Glutamatergic neuron (in vitro differentiated cells): ENCODE results near the gene CGB1. TPM values are rescaled to one million over a fixed set of nuclear protein-coding genes. Genes with fewer than 3 reads are reported as not detected.
"Not testable (repeated sequence)": the region's sequence is repeated elsewhere in the genome, so short reads cannot be mapped to it uniquely, and the experiment has no call there.

Experiments used
- DNase-seq: peaks from one replicate; pipeline ENCODE4 v3.0.0; 2022
- H3K27ac Mint-ChIP-seq: one replicate; pipeline ENCODE4 v1.8.0; 2020; ENCODE audit warnings: mild to moderate bottlenecking, mixed read lengths, inconsistent platforms; ENCODE audit not compliant: unreplicated experiment
- H3K27me3 Mint-ChIP-seq: one replicate; pipeline ENCODE4 v1.8.0; 2020; ENCODE audit warnings: mild to moderate bottlenecking, moderate library complexity, mixed read lengths, inconsistent platforms; ENCODE audit not compliant: unreplicated experiment
- H3K36me3 Mint-ChIP-seq: one replicate; pipeline ENCODE4 v1.8.0; 2020; ENCODE audit warnings: mild to moderate bottlenecking, mixed read lengths, inconsistent platforms; ENCODE audit not compliant: unreplicated experiment
- H3K4me1 Mint-ChIP-seq: one replicate; pipeline ENCODE4 v1.8.0; 2020; ENCODE audit warnings: mild to moderate bottlenecking, low read depth, mixed read lengths, inconsistent platforms; ENCODE audit not compliant: unreplicated experiment
- H3K4me3 Mint-ChIP-seq: one replicate; pipeline ENCODE4 v1.8.0; 2020; ENCODE audit warnings: mild to moderate bottlenecking, mixed read lengths, inconsistent platforms; ENCODE audit not compliant: unreplicated experiment
- H3K9me3 Mint-ChIP-seq: one replicate; pipeline ENCODE4 v1.8.0; 2020; ENCODE audit warnings: mild to moderate bottlenecking, moderate library complexity, mixed read lengths, inconsistent platforms; ENCODE audit not compliant: unreplicated experiment
- total RNA-seq: library from RNA; stranded (reverse); fragmentation: NEBNext Ultra II Directional; extraction: Animal tissue kit (Norgen Biotek cat#: 25700); gene quantifications from one replicate; pipeline ENCODE4 v1.2.1, GENCODE V29; 2021; ENCODE audit not compliant: unreplicated experiment
- TF ChIP-seq, protein P1 (sequence below): fragments of 200-600 bp; sonication (generic); IDR thresholded peaks from one replicate; pipeline ENCODE4 v1.5.0; 2021; ENCODE audit not compliant: partially characterized antibody, unreplicated experiment

Gene CGB1
- total RNA-seq, 1 donor from 2014 or later: not detected

DNA sequence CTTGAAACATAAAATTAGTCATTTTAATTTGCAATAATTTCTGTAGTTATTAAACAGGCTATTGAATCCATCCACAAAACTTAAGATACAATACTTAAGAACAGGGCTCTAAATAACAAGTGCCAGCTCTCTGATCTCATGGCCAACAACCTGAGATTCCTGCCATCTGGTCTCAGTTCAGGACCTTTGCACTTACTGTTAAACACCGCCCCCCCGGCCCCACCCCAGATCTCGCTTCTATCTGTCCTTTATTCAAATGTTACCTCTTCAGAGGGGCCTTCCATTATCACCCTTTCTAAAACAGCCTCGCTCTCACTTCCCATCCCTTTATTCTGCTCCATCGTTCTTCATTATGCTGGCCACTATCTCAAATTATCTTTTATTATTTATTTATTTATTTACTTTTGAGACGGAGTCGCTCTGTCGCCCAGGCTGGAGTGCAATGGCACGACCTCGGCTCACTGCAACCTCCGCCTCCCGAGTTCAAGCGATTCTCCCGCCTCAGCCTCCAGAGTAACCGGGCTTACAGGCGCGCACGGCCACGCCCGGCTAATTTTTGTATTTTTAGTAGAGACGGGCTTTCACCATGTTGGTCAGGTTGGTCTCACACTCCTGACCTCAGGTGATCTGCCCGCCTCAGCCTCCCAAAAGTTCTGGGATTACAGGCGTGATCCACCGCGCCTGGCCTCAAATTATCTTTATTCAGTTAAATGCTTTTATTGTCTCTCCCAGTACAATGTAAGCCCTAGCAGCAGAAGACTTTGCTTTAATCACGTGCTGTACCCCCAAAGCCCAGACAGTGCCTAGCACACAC, 47.7 kb upstream of the CGB1 start:
- peak overlapping the region; percentile 99 for H3K4me3 Mint-ChIP-seq
- H3K36me3 Mint-ChIP-seq: no peaks in the 10 kb centered on the region

DNA sequence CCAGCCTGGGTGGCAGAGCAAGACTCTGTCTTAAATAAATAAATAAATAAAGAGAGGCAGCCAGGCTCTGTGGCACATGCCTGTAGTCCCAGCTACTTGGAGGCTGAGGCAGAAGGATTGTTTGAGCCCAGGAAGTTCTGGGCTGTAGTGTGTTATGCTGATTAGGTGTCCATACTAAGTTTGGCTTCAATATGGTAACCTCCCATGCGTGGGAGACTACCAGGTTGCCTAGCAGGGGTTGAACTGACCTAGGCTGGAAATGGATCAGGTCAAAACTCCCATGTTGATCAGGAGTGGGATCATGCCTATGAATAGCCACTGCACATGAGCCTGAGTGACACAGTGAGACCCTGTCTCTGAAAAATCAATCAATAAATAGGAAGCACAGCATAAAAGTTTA, 44.6 kb upstream of the CGB1 start:
- TF ChIP-seq, protein P1, sequence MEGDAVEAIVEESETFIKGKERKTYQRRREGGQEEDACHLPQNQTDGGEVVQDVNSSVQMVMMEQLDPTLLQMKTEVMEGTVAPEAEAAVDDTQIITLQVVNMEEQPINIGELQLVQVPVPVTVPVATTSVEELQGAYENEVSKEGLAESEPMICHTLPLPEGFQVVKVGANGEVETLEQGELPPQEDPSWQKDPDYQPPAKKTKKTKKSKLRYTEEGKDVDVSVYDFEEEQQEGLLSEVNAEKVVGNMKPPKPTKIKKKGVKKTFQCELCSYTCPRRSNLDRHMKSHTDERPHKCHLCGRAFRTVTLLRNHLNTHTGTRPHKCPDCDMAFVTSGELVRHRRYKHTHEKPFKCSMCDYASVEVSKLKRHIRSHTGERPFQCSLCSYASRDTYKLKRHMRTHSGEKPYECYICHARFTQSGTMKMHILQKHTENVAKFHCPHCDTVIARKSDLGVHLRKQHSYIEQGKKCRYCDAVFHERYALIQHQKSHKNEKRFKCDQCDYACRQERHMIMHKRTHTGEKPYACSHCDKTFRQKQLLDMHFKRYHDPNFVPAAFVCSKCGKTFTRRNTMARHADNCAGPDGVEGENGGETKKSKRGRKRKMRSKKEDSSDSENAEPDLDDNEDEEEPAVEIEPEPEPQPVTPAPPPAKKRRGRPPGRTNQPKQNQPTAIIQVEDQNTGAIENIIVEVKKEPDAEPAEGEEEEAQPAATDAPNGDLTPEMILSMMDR: no peak
- Mint-ChIP-seq H3K9me3 (peaks cover 13% of the 10 kb centered on the region), H3K4me3 (no peak overlapping the region), H3K36me3 (no peaks in the 10 kb centered on the region), H3K4me1 (peaks cover 4% of the 10 kb centered on the region), H3K27me3 (peaks cover 10% of the 10 kb centered on the region), H3K27ac (no peak overlapping the region)
- no peak for DNase-seq

More for the DNA sequence above, 47.7 kb upstream of the CGB1 start:
- no peak for DNase-seq
- Mint-ChIP-seq H3K4me1 (peaks cover 9% of the 10 kb centered on the region), H3K9me3 (peaks cover 17% of the 10 kb centered on the region), H3K27ac (peak overlapping the region; percentile 89), H3K27me3 (peaks cover 10% of the 10 kb centered on the region)
- TF ChIP-seq, protein P1: no peak

DNA sequence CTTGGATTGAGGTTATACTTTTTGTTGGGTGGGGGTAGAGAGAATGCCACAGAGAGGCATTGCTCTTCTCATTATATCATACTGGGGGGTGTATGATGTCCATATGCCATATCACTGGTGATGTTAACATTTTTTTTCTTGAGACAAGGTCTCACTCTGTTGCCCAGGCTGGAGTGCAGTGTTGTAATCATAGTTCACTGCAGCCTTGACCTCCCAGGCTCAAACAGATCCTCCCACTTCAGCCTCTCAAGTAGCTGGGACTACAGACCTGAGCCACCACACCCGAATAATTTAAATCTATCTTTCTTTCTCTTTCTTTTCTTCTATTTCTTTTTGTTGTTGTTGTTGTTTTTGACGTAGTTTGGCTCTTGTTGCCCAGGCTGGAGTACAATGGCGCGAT, 43.7 kb upstream of the CGB1 start:
- TF ChIP-seq, protein P1: no peak
- no peak overlapping the region for H3K4me3 Mint-ChIP-seq
- no peaks in the 10 kb centered on the region for H3K36me3 Mint-ChIP-seq
- DNase-seq: no peak
- peaks cover 9% of the 10 kb centered on the region for H3K27me3 Mint-ChIP-seq
- H3K27ac Mint-ChIP-seq: no peak overlapping the region
- H3K4me1 Mint-ChIP-seq: peaks cover 4% of the 10 kb centered on the region
- H3K9me3 Mint-ChIP-seq: peaks cover 8% of the 10 kb centered on the region

DNA sequence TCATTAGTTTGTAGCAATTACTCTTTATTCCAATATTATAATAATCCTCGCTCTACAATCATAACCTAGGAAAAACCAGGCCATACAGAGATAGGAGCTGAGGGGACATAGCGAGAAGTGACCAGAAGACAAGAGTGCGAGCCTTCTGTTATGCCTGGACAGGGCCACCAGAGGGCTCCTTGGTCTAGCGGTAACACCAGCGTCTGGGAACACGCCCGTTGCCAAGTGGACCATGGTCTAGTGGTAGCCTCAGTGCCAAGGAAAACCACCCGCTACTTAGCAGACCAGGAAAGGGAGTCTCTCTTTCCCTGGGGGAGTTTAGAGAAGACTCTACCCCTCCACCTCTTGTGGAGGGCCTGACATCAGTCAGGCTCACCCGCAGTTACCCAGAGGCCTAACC, 38.2 kb upstream of the CGB1 start:
- TF ChIP-seq, protein P1: peak; percentile 74
- H3K4me1 Mint-ChIP-seq, H3K27ac Mint-ChIP-seq, H3K9me3 Mint-ChIP-seq, H3K4me3 Mint-ChIP-seq: not testable (repeated sequence)
- H3K36me3 Mint-ChIP-seq: peaks cover 17% of the 10 kb centered on the region
- H3K27me3 Mint-ChIP-seq: peaks cover 20% of the 10 kb centered on the region
- DNase-seq: peak; percentile 70
